GM19035 (cell line): ENCODE measurements around the gene ID1.
"Not testable (repeated sequence)": the region's sequence is repeated elsewhere in the genome, so short reads cannot be mapped to it uniquely, and the experiment has no call there.

Experiments used
- ATAC-seq: cut with Tn5 transposase; IDR thresholded peaks from one replicate; pipeline ENCODE4 v1.9.1; 2021; ENCODE audit not compliant: unreplicated experiment

The ID1 gene

DNA sequence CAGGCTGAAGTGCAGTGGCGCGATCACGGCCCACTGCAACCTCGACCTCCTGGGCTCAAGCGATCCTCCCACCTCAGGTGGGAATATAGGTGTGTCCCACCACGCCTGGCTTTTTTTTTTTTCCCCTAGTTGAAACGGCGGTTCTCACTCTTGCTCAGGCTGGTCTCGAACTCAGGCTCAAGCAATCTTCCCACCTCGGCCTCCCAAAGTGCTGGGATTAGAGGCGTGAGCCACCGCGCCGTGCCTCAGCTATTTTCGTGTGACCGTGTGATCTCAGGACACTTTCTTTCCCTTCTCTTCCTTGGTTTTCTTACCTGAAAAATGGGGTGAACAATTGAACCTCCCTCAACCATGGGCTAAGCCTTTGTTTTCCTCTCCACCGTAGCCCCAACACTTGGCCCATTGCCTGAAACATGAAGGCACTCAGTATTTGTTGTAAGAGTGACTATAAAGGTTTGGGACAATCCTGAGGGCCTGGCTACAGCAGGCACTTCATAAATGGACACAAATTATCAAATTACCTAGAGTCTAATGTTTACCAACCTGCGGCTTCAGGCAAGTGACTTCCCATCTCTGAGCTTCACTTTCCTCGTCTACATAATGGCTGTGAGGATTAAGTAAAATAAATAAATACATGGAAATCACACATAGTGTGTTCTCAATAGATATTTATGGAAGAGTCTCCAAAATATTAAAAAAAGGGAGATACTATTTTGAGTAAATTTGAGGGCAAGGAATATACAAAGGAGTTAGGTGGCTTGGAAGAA, 31.4 kb upstream of the ID1 start:
- peak; percentile 8 for ATAC-seq

DNA sequence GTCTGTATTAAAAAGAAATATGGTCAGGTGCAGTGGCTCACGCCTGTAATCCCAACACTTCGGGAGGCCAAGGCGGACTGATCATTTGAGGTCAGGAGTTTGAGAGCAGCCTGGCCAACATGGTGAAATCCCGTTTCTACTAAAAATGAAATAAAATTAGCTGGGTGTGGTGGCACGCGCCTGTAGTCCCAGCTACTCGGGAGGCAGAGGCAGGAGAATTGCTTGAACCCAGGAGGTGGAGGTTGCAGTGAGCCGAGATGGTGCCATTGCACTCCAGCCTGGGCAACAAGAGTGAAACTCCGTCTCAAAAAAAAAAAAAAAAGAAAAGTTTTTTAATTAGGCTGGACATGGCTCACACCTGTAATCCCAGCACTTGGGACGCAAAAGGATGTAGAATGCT, 30.1 kb upstream of the ID1 start:
- ATAC-seq: not testable (repeated sequence)

DNA sequence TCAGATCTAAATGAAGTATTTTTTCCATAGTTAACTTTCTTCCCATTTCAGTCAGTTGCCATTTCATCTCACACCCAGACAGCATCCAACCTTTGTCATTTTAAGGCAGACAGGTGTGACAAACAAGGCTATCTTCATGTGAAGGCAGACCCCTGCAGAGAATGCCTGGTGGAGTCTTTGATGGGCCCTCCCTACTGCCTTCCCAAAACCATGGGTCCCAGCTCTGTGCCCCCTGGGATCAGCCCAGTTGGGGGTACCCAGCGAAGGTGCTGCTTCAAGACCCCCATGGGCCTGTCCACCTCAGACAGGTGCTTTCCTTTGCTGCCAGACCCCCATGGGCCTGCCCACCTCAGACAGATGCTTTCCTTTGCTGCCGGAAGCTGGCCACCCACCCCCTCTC, 28.3 kb upstream of the ID1 start:
- ATAC-seq: no peak

DNA sequence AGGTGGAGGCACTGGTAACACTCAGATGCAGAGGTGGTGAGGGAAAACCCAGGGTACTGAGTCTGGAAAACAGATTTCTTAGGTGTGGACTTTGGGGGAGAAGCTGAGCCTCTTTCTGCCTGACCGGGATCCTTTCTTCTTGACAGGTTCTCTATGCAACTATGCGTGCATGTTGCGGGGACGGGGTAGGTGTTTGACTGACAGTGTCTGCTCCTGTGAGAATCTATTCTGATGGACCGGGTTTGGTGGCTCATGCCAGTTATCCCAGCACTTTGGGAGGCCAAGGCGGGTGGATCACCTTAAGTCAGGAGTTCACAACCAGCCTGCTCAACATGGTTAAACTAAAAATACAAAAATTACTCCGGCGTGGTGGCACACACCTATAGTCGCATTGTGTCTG, 27.9 kb upstream of the ID1 start:
- ATAC-seq: no peak

GRCh38 chr20:31578448-31579138, 26.5 kb upstream of the ID1 start:
- no peak for ATAC-seq

- no peak for ATAC-seq
Observed at GRCh38 chr20:31579245-31579644, 25.8 kb upstream of the ID1 start.

GRCh38 chr20:31579941-31580651, 25.0 kb upstream of the ID1 start:
- not testable (repeated sequence) for ATAC-seq

GRCh38 chr20:31580706-31581105, 24.4 kb upstream of the ID1 start:
- no peak for ATAC-seq

- ATAC-seq: no peak
Observed at GRCh38 chr20:31581391-31581790, 23.7 kb upstream of the ID1 start.

- ATAC-seq: no peak
Observed at GRCh38 chr20:31587545-31588389, 17.3 kb upstream of the ID1 start.

GRCh38 chr20:31590717-31591225, 14.3 kb upstream of the ID1 start:
- no peak for ATAC-seq

GRCh38 chr20:31593221-31594001, 11.7 kb upstream of the ID1 start:
- ATAC-seq: no peak

DNA sequence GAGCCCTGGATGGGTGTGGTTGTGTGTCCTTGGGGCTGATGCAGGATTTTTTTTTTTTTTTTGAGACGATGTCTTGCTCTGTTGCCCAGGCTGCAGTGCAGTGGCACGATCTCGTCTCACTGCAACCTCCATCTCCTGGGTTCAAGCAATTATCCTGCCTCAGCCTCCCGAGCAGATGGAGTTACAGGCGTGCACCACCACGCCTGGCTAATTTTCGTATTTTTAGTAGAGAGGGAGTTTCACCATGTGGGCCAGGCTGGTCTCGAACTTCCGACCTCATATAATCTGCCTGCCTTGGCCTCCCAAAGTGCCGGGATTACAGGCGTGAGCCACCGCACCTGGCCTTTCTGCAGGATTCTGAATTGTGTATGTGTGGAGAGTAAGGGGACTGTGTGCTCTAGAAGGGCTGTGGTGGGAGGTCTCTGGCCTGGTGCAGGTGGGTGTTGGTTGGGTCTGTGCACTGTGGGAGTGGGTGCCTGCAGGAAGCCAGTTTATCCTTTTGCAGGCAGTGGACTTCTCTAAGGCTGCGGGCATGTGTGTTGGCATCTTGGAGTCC, 11.0 kb upstream of the ID1 start:
- ATAC-seq: no peak

DNA sequence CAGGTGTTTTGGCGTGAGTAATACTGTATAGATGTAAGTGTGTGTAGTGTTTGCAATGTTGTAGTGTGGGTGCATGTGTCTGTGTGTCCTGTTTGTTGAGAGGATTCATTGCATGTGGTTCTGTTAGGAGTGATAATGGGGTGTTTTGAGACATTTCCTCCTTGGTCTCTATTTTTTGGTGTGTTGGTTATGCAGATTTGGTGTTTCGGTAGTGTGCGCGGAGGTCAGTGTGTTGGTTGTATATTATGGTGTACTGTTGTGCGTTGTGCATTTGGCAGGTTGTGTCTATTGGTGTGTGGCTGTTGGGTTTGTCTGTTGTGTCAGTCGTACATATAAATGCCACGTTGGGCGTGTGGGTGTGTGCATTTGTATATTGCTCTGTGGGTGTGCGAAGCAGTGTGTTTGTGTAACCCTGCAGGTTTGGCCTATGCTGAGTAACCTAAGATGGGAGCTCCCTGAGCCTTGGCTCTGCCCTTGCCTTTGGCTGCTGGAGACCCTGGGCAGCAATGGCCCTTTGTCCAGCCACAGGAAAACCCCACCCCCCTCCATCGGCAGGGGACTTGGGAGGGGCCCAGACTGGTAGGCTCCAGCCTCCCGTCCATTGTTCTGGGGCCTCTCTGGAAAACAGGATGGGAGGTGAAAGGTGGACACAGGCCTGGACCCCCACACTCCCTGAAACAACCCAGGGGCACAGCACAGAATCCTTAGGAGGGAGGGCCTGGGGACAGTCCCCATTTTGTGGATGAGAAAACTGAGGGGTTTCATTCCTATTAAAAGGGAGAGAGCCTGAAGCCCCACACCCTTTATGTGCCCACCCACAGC, 10.3 kb upstream of the ID1 start:
- ATAC-seq: no peak

GRCh38 chr20:31595380-31595653, 9.8 kb upstream of the ID1 start:
- no peak for ATAC-seq

GRCh38 chr20:31595654-31596411, 9.3 kb upstream of the ID1 start:
- no peak for ATAC-seq

GRCh38 chr20:31596412-31596715, 8.7 kb upstream of the ID1 start:
- ATAC-seq: not testable (repeated sequence)

GRCh38 chr20:31596831-31597480, 8.1 kb upstream of the ID1 start:
- no peak for ATAC-seq
